GM23338 (cell line): ENCODE measurements around the gene LARGE1. TPM values are rescaled to one million over a fixed set of nuclear protein-coding genes. Genes with fewer than 3 reads are reported as not detected.

Experiments
- ATAC-seq: fragments of 200-7000 bp; cut with Tn5 transposase; 3 replicates; pipeline ENCODE4 v1.9.1; 2020
- DNase-seq: peaks from one replicate; pipeline ENCODE4 v3.0.0-alpha.2; 2015; ENCODE audit warnings: low spot score
- H2AFZ ChIP-seq: fragments of 200-600 bp; sonication (generic); 2 replicates; pipeline ENCODE4 v1.8.0; 2016; ENCODE audit warnings: antibody characterized with exemption, mild to moderate bottlenecking, moderate library complexity
- H3F3A ChIP-seq: fragments of 200-600 bp; sonication (generic); replicated peaks from 2 replicates; pipeline ENCODE4 v1.8.0; 2017; ENCODE audit warnings: antibody characterized with exemption, mixed run types, low read depth
- H3K27ac ChIP-seq: fragments of 200-600 bp; sonication (generic); 2 replicates; pipeline ENCODE4 v1.6.1; 2016; ENCODE audit warnings: low read depth
- H3K27me3 ChIP-seq: fragments of 200-600 bp; sonication (generic); 2 replicates; pipeline ENCODE4 v1.8.0; 2016; ENCODE audit warnings: mild to moderate bottlenecking, mixed run types, moderate library complexity; ENCODE audit not compliant: insufficient read depth
- H3K36me3 ChIP-seq: fragments of 200-600 bp; sonication (generic); 2 replicates; pipeline ENCODE4 v1.8.0; 2016; ENCODE audit warnings: mild to moderate bottlenecking; ENCODE audit not compliant: insufficient read depth
- H3K4me1 ChIP-seq: fragments of 200-600 bp; sonication (generic); 2 replicates; pipeline ENCODE4 v1.8.0; 2016; ENCODE audit warnings: mild to moderate bottlenecking, moderate library complexity; ENCODE audit not compliant: insufficient read depth
- H3K4me2 ChIP-seq: fragments of 200-600 bp; sonication (generic); 2 replicates; pipeline ENCODE4 v1.7.1; 2017; ENCODE audit warnings: mixed run types
- H3K4me3 ChIP-seq: fragments of 200-600 bp; sonication (generic); 2 replicates; pipeline ENCODE4 v1.6.1; 2016; ENCODE audit warnings: mixed run types
- H3K79me2 ChIP-seq: fragments of 200-600 bp; sonication (generic); replicated peaks from 2 replicates; pipeline ENCODE4 v1.8.0; 2017; ENCODE audit warnings: mild to moderate bottlenecking; ENCODE audit not compliant: insufficient read depth
- H3K9me2 ChIP-seq: fragments of 200-600 bp; sonication (generic); 2 replicates; pipeline ENCODE4 v1.8.0; 2017; ENCODE audit not compliant: insufficient read depth
- H4K20me1 ChIP-seq: fragments of 200-600 bp; sonication (generic); replicated peaks from 2 replicates; pipeline ENCODE4 v1.8.0; 2017; ENCODE audit warnings: mild to moderate bottlenecking; ENCODE audit not compliant: insufficient read depth
- H3K27ac Mint-ChIP-seq: 2 replicates; pipeline ENCODE4 v1.8.0; 2020; ENCODE audit warnings: inconsistent platforms, mild to moderate bottlenecking, moderate library complexity, mixed read lengths
- H3K27me3 Mint-ChIP-seq: 3 replicates; pipeline ENCODE4 v1.8.0; 2022; ENCODE audit warnings: low read depth, mild to moderate bottlenecking, moderate library complexity, mixed read lengths, inconsistent platforms; ENCODE audit not compliant: insufficient read depth, poor library complexity
- H3K36me3 Mint-ChIP-seq: 3 replicates; pipeline ENCODE4 v1.8.0; 2021; ENCODE audit warnings: low read depth, mild to moderate bottlenecking, inconsistent platforms, moderate library complexity, mixed read lengths
- H3K4me1 Mint-ChIP-seq: 3 replicates; pipeline ENCODE4 v1.8.0; 2020; ENCODE audit warnings: mild to moderate bottlenecking, inconsistent platforms, mixed read lengths
- H3K4me3 Mint-ChIP-seq: 3 replicates; pipeline ENCODE4 v1.8.0; 2021; ENCODE audit warnings: moderate library complexity, mild to moderate bottlenecking, inconsistent platforms, mixed read lengths
- H3K9me3 Mint-ChIP-seq: 3 replicates; pipeline ENCODE4 v1.8.0; 2020; ENCODE audit warnings: moderate library complexity, mild to moderate bottlenecking, inconsistent platforms, mixed read lengths
- CREB1 ChIP-seq: fragments of 250-450 bp; sonication (Bioruptor Pico); IDR thresholded peaks from 2 replicates; pipeline ENCODE4 v1.5.0; 2020; ENCODE audit warnings: low read depth, mild to moderate bottlenecking, moderate library complexity
- CTCF ChIP-seq, 2 experiments: fragments of 200-600 bp in 1 of 2; sonication (generic) in 1 of 2; conservative IDR thresholded peaks; 2 replicates each; pipeline versions ENCODE4 v1.5.1 to v1.6.1; 2016 to 2017; ENCODE audit warnings: antibody characterized with exemption in 2 of 2, low read depth in 2 of 2, mild to moderate bottlenecking in 2 of 2, moderate library complexity in 1 of 2
- ETS1 ChIP-seq: IDR thresholded peaks from 2 replicates; pipeline ENCODE4 v1.6.1; 2016; ENCODE audit warnings: antibody characterized with exemption
- EZH2 ChIP-seq: fragments of 200-600 bp; sonication (generic); IDR thresholded peaks from one replicate; pipeline ENCODE4 v1.8.0; 2017; ENCODE audit warnings: antibody characterized with exemption, mild to moderate bottlenecking, low read depth; ENCODE audit not compliant: unreplicated experiment
- EZH2phosphoT487 ChIP-seq: fragments of 200-600 bp; sonication (generic); IDR thresholded peaks from one replicate; pipeline ENCODE4 v1.8.1; 2018; ENCODE audit warnings: antibody characterized with exemption; ENCODE audit not compliant: unreplicated experiment
- JUNB ChIP-seq: IDR thresholded peaks from one replicate; pipeline ENCODE4 v1.6.1; 2016; ENCODE audit warnings: antibody characterized with exemption; ENCODE audit not compliant: unreplicated experiment
- NANOG ChIP-seq: IDR thresholded peaks from 2 replicates; pipeline ENCODE4 v1.6.1; 2016; ENCODE audit warnings: antibody characterized with exemption, borderline replicate concordance
- POLR2AphosphoS5 ChIP-seq: IDR thresholded peaks from 2 replicates; pipeline ENCODE4 v1.6.1; 2016; ENCODE audit warnings: antibody characterized with exemption, low read depth
- REST ChIP-seq: IDR thresholded peaks from one replicate; pipeline ENCODE4 v1.6.1; 2018; ENCODE audit warnings: antibody characterized with exemption; ENCODE audit not compliant: unreplicated experiment
- STAT1 ChIP-seq: IDR thresholded peaks from one replicate; pipeline ENCODE4 v1.6.1; 2016; ENCODE audit warnings: antibody characterized with exemption; ENCODE audit not compliant: unreplicated experiment
- ZNF114 ChIP-seq: fragments of 250-450 bp; sonication (Bioruptor Pico); IDR thresholded peaks from 2 replicates; pipeline ENCODE4 v1.5.0; 2020; ENCODE audit warnings: mild to moderate bottlenecking, moderate library complexity
- ZNF331 ChIP-seq: fragments of 250-450 bp; sonication (Bioruptor Pico); IDR thresholded peaks from 2 replicates; pipeline ENCODE4 v1.5.0; 2020; ENCODE audit warnings: low read depth, mild to moderate bottlenecking, moderate library complexity
- ZNF462 ChIP-seq: fragments of 250-450 bp; sonication (Bioruptor Pico); IDR thresholded peaks from 2 replicates; pipeline ENCODE4 v1.5.0; 2020; ENCODE audit warnings: mild to moderate bottlenecking, moderate library complexity
- polyA plus RNA-seq: library from polyadenylated mRNA; unstranded; fragments of >200 nt; fragmentation: Nextera tagmentation; extraction: Ambion mirVana; gene quantifications from 2 replicates; pipeline ENCODE4 v1.2.1, GENCODE V29; 2016
- total RNA-seq: library from RNA; depleted of rRNA; stranded (reverse); fragments of >200 nt; shearing (Covaris generic); gene quantifications from 2 replicates; pipeline ENCODE4 v1.2.3, GENCODE V29; 2014

LARGE1 gene
- total and polyA plus RNA-seq, 2 experiments from 2014 or later = 12.8 to 75.6 TPM

- H3K4me2 ChIP-seq = no peak overlapping the region
- DNase-seq (no peak), ATAC-seq (no peak)
- no peak overlapping the region for H3K4me3 ChIP-seq
- H3F3A ChIP-seq = no peaks in the 10 kb centered on the region
- TF ChIP-seq ZNF331 (no peak), REST (no peak), EZH2phosphoT487 (no peak), NANOG (no peak), CTCF (conservative IDR thresholded peaks at IDR 0.05; ENCODE audit: low read depth in 2 of 2) (no peak), ZNF462 (CRISPR knock-in tag) (no peak), POLR2AphosphoS5 (no peak), JUNB (no peak), STAT1 (no peak), ETS1 (no peak), EZH2 (no peak), CREB1 (CRISPR knock-in tag) (no peak), ZNF114 (CRISPR knock-in tag) (no peak)
- Mint-ChIP-seq H3K4me1 (peaks cover 25% of the 10 kb centered on the region), H3K9me3 (no peaks in the 10 kb centered on the region), H3K4me3 (no peak overlapping the region), H3K36me3 (no peaks in the 10 kb centered on the region), H3K27me3 (peaks cover 2% of the 10 kb centered on the region), H3K27ac (no peak overlapping the region)
- peaks cover 30% of the 10 kb centered on the region for H3K4me1 ChIP-seq
- no peak overlapping the region for H2AFZ ChIP-seq
- H3K9me2 ChIP-seq = no peaks in the 10 kb centered on the region
- H3K36me3 ChIP-seq = no peaks in the 10 kb centered on the region
- no peak overlapping the region for H3K27ac ChIP-seq
- no peaks in the 10 kb centered on the region for H3K27me3 ChIP-seq
- peaks cover 54% of the 10 kb centered on the region for H4K20me1 ChIP-seq
- peaks cover 100% of the 10 kb centered on the region for H3K79me2 ChIP-seq
Measured at GRCh38 chr22:33771136-33771535, 149.1 kb downstream of the LARGE1 start.
